ENCODE measurements around the gene S100A13.

- TF ChIP-seq CTCF (conservative IDR thresholded peaks at IDR 0.05 in 1 of 2, IDR thresholded peaks at IDR 0.05 in 1 of 2; ENCODE audit: low read depth in 1 of 2, low read length in 2 of 2) (peak; percentile 87 to 95), EZH2 (IDR thresholded peaks at IDR 0.05; ENCODE audit: low read length, missing control alignments) (no peak)
These were observed 54.7 kb downstream of the S100A13 start for GRCh38 chr1:153572569-153573015.

Measured in fibroblast of lung (primary cell).